Muscle layer of colon (tissue), 2 donors: ENCODE results near the gene SEC23IP.

Experiments
- H3K27ac ChIP-seq: one replicate; pipeline ENCODE4 v1.7.0; 2013; ENCODE audit warnings: low read depth, mild to moderate bottlenecking, low read length, moderate library complexity
- H3K27me3 ChIP-seq, 2 donors: one replicate each; pipeline ENCODE4 v1.7.0; 2013; ENCODE audit warnings: low read length in 2 of 2, mild to moderate bottlenecking in 2 of 2; ENCODE audit not compliant: insufficient read depth in 2 of 2, control insufficient read depth in 1 of 2
- H3K36me3 ChIP-seq: one replicate; pipeline ENCODE4 v1.7.0; 2013; ENCODE audit warnings: mild to moderate bottlenecking, low read length; ENCODE audit not compliant: insufficient read depth
- H3K4me1 ChIP-seq: one replicate; pipeline ENCODE4 v1.7.0; 2013; ENCODE audit warnings: mild to moderate bottlenecking, low read length; ENCODE audit not compliant: insufficient read depth
- H3K4me3 ChIP-seq, 2 donors: one replicate each; pipeline ENCODE4 v1.7.0; 2013; ENCODE audit warnings: low read length in 2 of 2, low read depth in 1 of 2, mild to moderate bottlenecking in 1 of 2, moderate library complexity in 1 of 2
- H3K9ac ChIP-seq: one replicate; pipeline ENCODE4 v1.7.0; 2013; ENCODE audit warnings: low read length
- H3K9me3 ChIP-seq: one replicate; pipeline ENCODE4 v1.7.0; 2013; ENCODE audit warnings: mild to moderate bottlenecking, low read length
- donor health status: abdominal sarcoma.
- donor health status: Adenocarcinoma of cecum.

SEC23IP gene

DNA sequence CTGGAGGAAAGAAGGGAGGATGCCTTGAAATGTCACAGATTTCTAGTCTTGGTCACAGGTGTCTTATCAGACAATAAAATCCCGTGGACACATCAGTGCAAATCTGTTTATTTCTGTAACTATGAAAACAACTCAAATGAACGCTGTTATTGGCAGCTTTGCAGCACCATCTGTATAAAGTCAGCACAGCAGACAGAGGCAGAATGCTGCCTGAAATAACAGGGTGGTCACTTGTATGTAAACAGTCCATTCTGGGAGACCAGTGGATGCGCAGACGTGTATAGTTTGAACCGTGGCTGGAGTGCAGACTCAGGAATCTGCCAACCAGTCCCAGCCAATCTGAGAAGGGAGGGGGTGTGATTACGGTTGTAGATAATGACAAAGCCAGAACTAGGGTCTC lies 54.8 kb downstream of the SEC23IP start:
- Histone ChIP-seq H3K27ac (no peak overlapping the region), H3K27me3 (no peaks in the 10 kb centered on the region), H3K9ac (no peak overlapping the region), H3K36me3 (peaks cover 18% of the 10 kb centered on the region), H3K9me3 (no peaks in the 10 kb centered on the region), H3K4me1 (peaks cover 7% of the 10 kb centered on the region), H3K4me3 (no peak overlapping the region)

DNA sequence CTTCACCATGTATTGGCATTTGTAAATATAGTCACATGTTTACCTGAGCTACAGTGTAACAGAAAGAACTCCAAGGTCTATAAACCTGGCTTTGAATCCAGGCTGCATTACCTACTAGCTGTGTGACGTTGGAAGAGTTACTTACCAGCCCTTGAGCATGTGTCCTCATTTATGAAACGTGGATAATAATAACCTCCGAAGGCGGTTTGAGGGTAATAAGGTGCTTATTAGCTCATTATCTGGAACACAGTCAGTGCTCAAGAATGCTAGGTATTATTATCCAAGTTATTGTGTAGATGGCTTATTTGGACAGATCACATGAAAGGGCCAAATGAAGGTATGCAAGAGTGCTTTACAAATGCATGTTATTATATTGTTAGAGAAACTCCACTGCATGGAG lies 64.9 kb downstream of the SEC23IP start:
- Histone ChIP-seq H3K27me3 (no peaks in the 10 kb centered on the region), H3K9me3 (no peaks in the 10 kb centered on the region), H3K27ac (no peak overlapping the region), H3K36me3 (no peaks in the 10 kb centered on the region), H3K4me3 (no peak overlapping the region), H3K9ac (no peak overlapping the region), H3K4me1 (no peaks in the 10 kb centered on the region)

DNA sequence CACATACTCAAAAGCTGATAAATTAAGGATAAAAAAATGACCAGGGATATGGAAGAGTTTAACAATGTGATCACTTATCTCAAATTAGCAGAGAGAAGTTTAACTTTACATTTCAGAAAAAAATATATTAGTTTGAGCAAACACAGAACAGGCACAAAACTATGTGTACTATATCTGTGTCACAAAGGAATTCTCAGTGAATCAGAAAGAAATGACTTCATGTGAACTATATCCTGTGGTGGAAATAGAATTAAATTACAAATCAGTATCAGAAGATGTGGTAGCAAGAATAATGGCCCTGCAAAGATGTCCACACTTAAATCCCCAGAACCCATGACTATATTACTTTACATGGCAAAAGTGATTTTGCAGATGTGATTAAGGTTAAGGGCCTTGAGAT lies 70.3 kb downstream of the SEC23IP start:
- H3K27me3 ChIP-seq: no peaks in the 10 kb centered on the region
- no peak overlapping the region for H3K4me3 ChIP-seq
- H3K27ac ChIP-seq: no peak overlapping the region
- H3K9ac ChIP-seq: no peak overlapping the region
- H3K4me1 ChIP-seq: no peaks in the 10 kb centered on the region
- no peaks in the 10 kb centered on the region for H3K36me3 ChIP-seq
- H3K9me3 ChIP-seq: no peaks in the 10 kb centered on the region

DNA sequence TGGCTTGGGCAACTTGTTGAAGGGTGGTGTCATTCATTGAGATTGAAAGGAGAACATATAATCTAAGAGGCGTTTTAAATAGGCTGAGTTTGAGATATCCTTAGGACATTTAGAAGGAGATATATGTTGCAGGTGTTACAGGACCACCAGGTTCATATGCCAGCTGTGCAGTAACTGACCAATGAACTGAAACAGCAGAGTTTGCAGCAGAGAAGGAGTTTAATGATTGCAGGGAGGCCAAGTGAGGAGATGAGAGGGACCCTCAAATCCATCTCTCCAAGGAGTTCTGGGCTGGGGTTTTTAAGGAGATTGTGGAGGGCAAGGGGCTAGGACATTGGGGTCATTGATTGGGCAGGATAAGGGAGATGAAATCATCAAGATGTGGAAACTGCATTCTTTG lies 74.5 kb downstream of the SEC23IP start:
- Histone ChIP-seq H3K4me3 (no peak overlapping the region), H3K36me3 (no peaks in the 10 kb centered on the region), H3K4me1 (no peaks in the 10 kb centered on the region), H3K9me3 (no peaks in the 10 kb centered on the region), H3K27ac (no peak overlapping the region), H3K9ac (no peak overlapping the region), H3K27me3 (no peaks in the 10 kb centered on the region)

DNA sequence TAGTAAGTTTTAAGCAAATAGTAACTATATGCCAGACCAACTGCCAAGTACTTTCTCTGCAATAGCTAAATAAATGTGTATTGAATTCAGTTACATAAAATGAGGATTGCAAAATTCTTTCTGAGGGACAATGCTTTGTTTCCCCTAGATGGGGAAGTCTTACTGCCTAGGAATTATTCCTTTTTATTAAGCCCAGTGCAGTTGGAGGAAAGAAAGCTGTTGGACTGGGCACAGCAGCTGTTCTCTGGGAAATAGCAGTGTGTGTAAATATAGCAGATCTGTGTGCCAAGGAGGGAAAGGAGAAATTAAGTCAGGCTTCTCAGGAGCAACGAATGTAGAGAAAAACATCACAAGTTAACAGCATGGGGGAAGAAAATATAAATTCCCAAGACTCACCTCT lies 77.1 kb downstream of the SEC23IP start:
- H3K36me3 ChIP-seq: no peaks in the 10 kb centered on the region
- H3K4me3 ChIP-seq: no peak overlapping the region
- H3K27me3 ChIP-seq: no peaks in the 10 kb centered on the region
- H3K27ac ChIP-seq: no peak overlapping the region
- no peaks in the 10 kb centered on the region for H3K9me3 ChIP-seq
- no peak overlapping the region for H3K9ac ChIP-seq
- H3K4me1 ChIP-seq: no peaks in the 10 kb centered on the region

DNA sequence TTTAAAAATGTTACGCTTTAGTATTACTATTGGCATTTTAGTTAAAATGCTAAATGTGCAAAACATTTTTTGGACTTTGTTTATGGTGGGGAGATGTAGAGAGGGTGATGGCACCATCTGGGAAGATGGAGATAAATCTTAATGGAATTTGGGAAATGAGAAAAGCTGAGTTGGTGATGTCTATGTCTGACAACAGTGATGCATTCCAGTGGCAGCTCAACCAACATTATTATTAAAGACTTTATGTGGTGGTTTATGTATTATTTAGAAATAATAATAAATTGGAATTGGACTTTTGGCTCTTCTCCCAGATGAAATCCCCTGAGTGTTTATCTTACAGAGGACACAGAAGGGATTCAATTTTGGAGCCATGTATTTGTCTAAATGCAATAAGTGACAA lies 77.6 kb downstream of the SEC23IP start:
- no peak overlapping the region for H3K4me3 ChIP-seq
- no peaks in the 10 kb centered on the region for H3K9me3 ChIP-seq
- no peaks in the 10 kb centered on the region for H3K36me3 ChIP-seq
- H3K27me3 ChIP-seq: no peaks in the 10 kb centered on the region
- no peak overlapping the region for H3K27ac ChIP-seq
- H3K4me1 ChIP-seq: no peaks in the 10 kb centered on the region
- no peak overlapping the region for H3K9ac ChIP-seq

DNA sequence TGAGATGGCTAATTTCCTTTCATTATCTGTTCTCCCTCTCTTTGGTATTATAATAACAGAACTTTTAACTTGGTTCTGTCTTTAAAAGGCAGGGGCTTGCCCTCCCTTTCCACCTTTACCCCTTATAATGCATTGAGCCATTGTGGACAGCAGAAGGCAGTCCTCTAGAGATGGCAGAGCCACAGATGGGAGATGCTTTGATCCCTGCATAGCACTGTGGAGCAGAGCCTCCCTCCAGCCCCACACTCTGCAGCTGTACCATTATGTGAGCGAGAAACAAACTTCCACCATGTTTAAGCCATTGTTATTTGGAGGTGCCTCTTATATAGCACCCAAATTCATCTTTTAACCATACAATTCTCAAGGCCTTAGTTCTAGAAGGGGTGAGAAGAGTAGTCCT lies 78.4 kb downstream of the SEC23IP start:
- H3K4me1 ChIP-seq: no peaks in the 10 kb centered on the region
- H3K4me3 ChIP-seq: no peak overlapping the region
- no peaks in the 10 kb centered on the region for H3K27me3 ChIP-seq
- no peak overlapping the region for H3K27ac ChIP-seq
- H3K36me3 ChIP-seq: no peaks in the 10 kb centered on the region
- no peaks in the 10 kb centered on the region for H3K9me3 ChIP-seq
- H3K9ac ChIP-seq: no peak overlapping the region

DNA sequence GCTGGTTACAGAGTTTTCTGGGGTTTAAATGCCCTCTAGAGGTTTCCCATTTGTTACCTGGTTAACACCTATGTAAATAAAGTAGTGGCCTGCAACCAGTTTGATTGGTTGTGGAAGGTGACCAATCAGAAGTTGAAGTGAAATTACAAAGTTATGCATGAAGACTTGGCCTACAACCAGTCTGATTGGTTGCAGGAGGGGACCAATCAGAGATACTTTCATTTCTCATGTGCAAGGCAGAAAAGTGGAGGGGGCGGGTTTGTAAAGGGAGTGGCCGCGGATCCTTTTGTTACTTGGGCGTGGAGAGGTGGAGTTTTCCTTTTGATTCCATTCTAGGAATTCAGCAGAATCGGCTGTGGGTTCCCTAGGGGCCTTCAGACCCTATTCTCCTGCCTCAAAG lies 80.8 kb downstream of the SEC23IP start:
- H3K27ac ChIP-seq: no peak overlapping the region
- H3K4me1 ChIP-seq: no peaks in the 10 kb centered on the region
- H3K36me3 ChIP-seq: no peaks in the 10 kb centered on the region
- H3K9ac ChIP-seq: no peak overlapping the region
- no peak overlapping the region for H3K4me3 ChIP-seq
- H3K9me3 ChIP-seq: no peaks in the 10 kb centered on the region
- H3K27me3 ChIP-seq: no peaks in the 10 kb centered on the region

DNA sequence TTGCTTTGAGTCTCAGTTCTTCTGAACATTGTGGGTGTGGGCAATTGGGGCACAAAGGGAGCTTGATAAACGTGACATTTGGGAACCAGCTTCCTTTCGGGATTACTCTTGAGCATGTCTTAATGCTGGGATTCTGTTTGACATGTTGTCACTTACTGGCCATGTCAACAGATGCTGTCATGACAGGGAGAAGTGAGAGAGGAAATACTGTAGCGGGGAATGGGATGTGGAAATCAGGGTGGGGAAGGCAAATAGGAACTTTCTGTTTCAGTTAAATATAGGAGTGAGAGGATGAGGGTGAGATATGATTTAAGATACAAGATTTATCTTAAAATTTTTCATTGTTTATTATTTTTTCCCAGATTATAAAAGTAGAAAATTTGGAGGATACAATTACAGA lies 83.9 kb downstream of the SEC23IP start:
- no peaks in the 10 kb centered on the region for H3K36me3 ChIP-seq
- no peak overlapping the region for H3K4me3 ChIP-seq
- H3K27ac ChIP-seq: no peak overlapping the region
- no peaks in the 10 kb centered on the region for H3K27me3 ChIP-seq
- H3K4me1 ChIP-seq: no peaks in the 10 kb centered on the region
- no peaks in the 10 kb centered on the region for H3K9me3 ChIP-seq
- H3K9ac ChIP-seq: no peak overlapping the region

DNA sequence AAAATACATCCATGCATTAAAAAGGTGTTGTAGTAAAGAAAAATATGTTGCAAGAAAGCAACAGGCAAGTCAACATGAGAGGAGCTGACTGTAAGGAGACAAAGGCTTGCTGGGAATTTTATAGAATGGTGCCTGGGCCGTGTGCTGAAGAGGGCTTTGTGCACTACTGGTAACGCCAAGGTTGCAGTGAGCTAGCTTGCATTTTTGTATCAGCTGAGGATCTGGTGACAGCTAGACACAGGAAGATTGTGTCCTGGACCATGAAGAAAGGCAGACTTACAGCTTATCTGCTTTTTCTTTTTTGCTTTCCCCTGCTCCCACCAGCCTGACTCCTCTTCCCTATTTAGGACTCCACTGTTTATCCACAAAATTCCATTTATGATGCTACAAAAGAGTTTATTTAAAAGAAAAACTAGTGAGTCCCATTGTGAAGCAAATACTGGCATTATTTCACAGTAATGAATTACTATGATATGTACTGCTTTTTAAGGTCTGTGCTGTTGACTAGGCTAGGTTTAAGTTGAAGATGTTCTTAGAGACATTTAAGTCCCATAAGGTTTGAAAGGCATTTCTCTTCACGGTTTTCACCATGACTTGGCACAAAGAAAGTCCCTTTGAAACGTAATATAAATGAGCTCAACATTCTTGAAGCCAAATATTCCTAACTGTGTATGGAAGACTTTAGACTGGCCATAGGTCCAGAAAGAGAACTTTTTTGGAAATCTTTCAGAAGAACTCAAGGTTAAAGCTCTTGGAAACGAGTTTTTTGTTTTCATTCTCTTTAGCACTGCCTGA lies 88.6 kb downstream of the SEC23IP start:
- Histone ChIP-seq H3K27me3 (no peaks in the 10 kb centered on the region), H3K27ac (no peak overlapping the region), H3K4me3 (no peak overlapping the region), H3K9ac (no peak overlapping the region), H3K36me3 (no peaks in the 10 kb centered on the region), H3K9me3 (no peaks in the 10 kb centered on the region), H3K4me1 (peaks cover 6% of the 10 kb centered on the region)

DNA sequence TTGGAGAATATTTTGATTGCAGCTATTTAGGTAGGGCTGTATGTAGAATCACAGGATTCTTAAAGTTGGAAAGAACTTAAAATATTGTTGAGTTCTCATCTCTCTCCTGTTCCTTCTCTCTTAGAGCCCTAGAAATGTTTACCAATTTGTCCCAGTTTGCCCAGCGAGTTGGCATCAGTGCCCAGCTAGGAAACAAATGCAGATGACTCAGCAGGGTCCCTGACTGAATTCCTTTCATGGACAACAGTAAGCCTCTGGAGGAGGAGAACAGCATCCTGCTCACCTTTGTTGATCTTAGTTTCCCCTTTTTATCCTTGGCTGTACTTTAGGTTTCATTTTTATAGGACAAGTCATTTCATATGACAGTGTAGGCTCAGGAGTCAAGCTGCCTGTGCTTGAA lies 89.3 kb downstream of the SEC23IP start:
- Histone ChIP-seq H3K27me3 (no peaks in the 10 kb centered on the region), H3K4me1 (peaks cover 6% of the 10 kb centered on the region), H3K4me3 (no peak overlapping the region), H3K27ac (no peak overlapping the region), H3K9me3 (no peaks in the 10 kb centered on the region), H3K36me3 (no peaks in the 10 kb centered on the region), H3K9ac (no peak overlapping the region)

DNA sequence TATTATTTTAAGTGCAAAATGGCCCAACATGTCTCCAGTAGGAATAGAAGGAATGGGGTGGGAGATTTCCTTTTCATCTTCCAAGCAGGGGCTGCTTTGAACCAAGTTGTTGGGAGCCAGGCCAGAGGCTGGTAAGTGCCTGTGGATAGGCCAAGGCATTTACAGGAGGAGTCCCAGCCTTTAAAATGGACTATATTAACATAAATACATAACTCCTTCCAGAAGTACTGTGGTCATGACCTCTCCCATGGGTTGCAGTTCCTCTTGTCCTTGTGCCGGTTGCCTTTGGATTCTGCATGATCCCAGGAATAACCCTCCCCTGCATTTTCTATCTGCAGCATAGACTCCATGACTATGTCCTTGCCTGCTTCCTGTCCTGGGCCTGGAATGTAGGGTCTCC lies 95.8 kb downstream of the SEC23IP start:
- Histone ChIP-seq H3K27ac (no peak overlapping the region), H3K9ac (no peak overlapping the region), H3K4me3 (no peak overlapping the region), H3K36me3 (no peaks in the 10 kb centered on the region), H3K9me3 (no peaks in the 10 kb centered on the region), H3K4me1 (no peaks in the 10 kb centered on the region), H3K27me3 (no peaks in the 10 kb centered on the region)
